NCI-H82 treated with DMSO at 0.1 percent for 48 hours (cell line): ENCODE results near the gene ANO9.
"Not testable (repeated sequence)": the region's sequence is repeated elsewhere in the genome, so short reads cannot be mapped to it uniquely, and the experiment has no call there.

Experiments
- DNase-seq: peaks from one replicate; lab custom pipeline; 2025; ENCODE audit not compliant: unreplicated experiment; lab: John Stamatoyannopoulos, UW

The ANO9 gene

DNA sequence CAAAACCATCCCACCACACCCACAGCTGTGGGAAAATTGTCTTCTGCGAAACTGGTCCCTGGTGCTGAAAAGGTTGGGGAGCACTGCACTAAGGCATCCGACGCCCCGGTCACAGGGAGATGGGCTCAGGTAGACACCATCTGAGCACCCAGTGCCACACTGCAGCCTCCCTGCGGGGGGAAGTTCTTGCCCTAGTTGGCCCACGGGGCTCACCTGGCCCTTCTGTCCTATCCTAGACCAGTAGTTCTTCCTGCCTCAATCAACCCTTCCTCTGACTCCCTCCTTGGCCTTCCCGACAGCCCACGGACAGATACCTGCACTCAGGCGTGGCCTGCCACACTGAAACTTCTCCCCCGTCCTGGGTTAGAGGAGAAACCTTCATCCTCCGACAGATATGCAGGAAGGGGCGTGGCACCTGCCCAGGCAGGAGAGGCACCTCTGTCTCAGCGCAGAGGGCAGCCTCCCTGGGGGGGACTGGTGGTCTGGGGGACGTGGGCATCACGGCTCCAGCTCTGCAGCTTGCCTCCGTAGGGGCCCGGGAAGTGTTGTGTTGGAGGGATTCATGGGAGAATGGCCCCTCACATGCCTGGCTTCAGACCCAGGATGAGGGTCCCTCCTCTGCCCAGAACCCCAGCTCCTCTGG, 4.5 kb downstream of the ANO9 start:
- no peak for DNase-seq

DNA sequence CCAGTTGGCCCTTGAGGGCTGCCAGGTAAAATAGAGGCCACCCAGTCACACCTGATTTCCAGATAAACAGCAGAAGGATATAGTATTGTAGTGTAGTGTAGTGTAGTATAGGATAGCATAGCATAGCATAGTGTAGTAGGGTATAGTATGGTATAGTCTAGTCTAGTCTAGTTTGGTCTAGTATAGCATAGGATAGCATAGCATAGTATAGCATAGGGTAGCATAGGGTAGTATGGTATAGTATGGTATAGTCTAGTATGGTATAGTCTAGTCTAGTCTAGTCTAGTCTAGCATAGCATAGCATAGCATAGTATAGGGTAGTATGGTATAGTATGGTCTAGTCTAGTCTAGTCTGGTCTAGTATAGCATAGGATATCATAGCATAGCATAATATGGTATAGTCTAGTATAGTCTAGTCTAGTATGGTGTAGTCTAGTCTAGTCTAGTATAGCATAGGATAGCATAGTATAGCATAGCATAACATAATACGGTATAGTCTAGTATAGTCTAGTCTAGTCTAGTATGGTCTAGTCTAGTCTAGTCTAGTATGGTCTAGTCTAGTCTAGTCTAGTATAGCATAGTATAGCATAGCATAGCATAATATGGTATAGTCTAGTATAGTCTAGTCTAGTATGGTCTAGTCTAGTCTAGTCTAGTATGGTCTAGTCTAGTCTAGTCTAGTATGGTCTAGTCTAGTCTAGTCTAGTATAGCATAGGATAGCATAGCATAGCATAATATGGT, 6.6 kb downstream of the ANO9 start:
- not testable (repeated sequence) for DNase-seq

DNA sequence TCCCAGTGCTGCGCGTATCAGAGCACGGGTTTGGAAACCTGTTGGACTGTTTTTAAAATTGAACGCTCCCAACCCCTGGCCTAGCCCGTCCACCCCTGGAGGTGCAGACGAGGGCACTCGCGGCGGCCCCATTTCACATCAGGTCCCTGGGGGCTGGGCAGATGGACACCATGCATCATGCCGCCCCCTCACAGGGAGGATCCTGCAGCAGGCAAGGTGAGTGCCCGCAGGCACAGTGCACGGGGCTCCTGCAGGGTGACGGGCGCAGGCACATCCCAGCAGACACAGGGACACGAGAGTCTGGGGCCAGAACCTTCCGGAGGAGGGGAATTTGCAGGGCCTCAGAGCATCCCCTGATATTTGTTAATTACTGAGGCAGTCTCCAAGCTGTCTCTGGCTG, 7.3 kb downstream of the ANO9 start:
- no peak for DNase-seq

DNA sequence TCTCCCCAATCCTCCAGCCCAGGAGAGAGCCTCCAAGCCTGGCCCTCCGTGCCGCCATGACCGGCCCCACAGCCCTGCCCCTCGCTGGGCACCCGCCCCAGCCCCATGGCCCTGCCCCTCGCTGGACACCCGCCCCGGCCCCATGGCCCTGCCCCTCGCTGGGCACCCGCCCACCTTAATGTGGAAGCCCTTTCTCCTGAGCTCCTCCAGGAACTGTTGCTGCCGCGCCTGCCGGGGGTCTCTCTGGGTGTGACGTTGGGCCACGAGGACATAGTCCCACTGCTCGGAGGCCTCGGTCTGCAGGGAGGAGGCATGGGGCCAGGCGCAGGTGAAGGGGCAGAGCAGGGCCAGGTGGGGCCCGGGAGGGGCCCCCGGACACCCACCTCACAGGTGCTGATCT, 8.2 kb downstream of the ANO9 start:
- DNase-seq, result no peak

DNA sequence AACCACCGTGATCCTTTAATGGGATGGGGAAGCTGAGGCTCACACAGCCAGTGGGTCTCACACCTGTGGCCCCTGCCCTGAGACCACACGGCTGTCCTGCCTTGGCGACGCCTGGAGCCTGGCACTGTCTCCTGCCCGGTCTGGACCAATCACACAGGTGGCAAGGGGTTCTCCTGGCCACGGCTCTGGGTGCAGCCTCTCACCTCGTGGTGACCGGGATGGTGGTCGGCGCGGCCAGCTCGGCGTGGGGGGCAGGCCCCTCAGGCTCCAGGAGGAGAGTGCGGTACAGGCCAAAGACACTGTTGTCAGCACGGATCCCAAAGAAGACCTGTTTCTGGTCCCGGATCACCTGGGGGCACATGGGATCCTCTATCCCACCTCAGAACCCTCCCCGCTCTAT, 8.7 kb downstream of the ANO9 start:
- DNase-seq, result no peak

DNA sequence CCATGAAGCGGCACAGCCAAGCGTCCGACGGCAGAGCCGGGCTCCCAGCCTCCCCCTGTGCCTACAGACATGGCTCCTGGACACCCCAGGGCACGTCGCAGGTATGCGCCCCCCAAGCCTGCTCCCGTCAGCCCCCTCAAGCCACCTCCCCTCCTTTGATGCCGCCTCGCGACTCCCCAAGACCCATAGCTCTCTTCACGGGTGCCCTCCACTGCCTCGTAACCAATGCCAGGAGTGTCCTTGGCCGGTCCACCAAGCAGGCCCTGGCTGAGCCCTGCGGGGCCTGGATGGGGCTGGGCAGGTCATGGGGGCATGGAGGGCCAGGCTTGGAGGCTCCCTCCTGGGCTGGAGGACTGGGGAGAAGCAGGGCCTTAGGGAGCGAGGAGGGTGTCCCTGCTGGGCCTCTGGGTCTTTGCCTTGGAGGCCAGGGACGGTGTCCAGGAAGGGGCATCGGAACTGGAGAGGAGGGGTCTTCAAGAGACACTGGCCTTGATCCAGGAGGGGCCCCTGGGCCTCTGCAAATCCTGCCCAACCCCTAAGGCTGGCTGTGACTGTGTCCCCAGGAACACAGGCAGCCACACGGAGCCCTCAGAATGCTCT, 9.2 kb downstream of the ANO9 start:
- no peak for DNase-seq

DNA sequence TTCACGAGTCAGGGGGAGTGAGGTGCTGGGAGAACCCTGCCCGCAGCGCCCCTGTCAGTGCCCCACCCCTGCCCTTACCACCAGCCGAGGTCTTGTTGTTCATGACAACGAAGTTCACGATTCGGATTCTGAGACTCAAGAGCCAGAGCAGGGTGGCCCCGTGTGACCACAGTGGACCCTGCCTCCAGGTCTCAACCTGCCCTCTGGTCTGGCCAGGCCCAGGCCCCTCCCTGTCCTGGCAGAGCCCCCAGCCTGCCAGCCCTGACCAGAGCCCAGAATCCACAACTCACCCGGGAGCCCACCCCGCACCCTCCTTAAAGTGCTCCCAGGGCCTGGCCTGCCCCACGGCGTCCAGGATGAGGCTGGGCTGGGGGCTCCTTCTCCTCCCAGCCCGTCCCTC, 9.9 kb downstream of the ANO9 start:
- no peak for DNase-seq

DNA sequence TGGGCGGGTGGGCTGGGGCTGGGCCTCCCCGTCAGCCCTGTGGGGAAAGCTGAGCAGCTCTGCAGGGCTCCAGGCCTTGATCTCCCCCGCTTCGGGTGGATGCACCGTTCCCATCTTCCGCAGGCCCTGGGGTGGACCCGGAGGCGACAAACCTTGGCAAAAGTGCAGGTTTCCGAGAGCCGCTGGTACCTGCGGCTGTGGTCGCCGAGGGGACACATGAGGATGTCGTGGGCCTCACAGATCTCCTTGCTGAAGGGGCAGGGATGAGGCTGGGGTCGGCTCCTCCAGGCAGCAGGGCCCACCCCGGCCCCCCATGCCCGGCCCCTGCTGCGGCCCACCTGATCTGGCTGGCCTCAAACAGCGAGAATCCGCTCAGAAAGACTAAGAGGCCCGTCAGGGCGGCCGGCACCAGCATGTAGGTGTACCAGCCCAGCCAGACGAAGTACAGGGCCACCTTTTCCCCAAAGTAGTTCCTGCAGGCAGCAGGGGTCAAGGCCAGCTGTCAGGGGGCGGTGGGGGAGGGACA, 11.8 kb downstream of the ANO9 start:
- no peak for DNase-seq

DNA sequence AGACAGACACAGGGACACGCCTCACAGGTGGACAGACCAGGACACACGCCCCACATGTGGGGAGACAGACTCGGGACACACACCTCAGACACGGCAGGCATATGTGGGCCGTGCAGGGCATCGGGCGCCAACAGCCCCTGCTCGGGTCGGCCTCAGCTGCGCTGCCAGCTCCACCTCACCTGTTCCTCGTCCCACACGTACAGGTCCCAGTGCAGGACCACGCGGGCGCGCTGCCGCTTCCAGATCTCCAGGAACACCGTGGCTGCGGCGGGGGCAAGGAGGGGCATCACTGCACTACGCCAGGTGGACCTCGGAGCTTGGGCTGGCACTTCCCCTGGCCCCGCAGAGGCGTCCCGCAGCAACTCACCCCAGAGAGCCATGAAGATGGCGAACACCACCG, 12.4 kb downstream of the ANO9 start:
- DNase-seq, result no peak

DNA sequence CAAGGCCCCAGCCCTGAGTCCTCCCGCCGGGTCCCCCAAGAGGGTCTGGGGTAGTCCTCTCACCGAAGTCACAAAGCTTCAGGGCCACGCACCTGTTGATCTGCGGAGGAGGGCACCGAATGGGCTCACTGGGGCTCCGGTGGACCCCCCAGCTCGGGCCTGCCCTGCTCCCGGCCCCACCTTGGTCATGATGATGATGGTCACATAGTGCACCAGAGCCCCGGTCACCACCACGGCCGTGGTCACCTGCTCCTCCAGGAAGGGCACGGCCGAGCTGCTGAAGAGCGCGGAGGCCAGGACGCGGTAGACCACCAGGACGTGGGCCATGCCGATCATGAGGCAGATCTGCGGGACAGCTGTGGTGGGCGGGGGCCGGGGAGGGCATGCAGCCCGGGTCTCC, 13.5 kb downstream of the ANO9 start:
- DNase-seq, result no peak

DNA sequence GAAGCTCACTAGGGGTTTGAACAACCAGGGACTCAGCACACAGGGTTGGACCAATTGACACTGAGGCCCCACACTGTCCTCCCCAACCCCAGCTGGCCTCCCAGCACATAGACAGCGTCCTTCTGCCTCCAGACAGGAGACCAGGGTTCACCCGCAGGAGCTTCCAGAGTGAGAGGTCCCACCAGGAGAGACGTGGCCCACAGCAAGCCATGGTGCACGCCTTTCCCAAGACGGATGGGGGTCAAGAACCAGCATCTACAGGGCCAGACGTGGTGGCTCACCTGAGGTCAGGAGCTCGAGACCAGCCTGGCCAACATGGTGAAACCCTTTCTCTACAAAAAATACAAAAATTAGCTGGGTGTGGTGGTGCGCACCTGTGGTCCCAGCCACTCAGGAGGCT, 15.0 kb downstream of the ANO9 start:
- no peak for DNase-seq

DNA sequence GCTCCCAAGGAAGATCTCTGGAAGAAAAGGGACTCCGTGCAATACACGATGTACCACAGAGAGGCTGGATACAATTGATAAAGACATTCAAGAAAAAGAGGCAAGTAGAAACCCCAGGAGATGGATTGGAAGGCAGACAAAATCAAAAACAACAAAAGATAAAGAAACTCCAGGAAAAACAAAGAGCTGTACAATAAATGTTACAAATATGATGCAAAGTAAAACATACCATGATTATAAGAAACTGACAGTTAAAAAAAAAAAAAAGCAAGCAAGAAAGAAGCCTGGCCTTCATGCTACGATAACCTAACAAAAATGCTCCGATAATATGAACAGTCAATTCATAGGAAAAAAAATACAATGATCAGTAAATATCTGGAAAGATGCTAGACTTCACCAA, 16.5 kb downstream of the ANO9 start:
- DNase-seq, result no peak

DNA sequence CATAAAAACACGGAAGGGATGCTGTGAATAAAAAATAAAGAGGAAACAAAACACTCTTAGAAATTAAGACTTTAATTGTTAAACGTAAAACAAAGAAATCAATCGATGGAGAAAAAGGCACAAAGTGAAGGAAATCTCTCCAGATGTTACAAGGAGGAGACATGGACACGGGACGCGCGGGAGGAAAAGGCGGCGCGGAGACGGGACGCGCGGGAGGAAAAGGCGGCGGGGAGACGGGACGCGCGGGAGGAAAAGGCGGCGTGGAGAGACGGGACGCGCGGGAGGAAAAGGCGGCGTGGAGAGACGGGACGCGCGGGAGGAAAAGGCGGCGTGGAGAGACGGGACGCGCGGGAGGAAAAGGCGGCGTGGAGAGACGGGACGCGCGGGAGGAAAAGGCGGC, 17.0 kb downstream of the ANO9 start:
- not testable (repeated sequence) for DNase-seq

DNA sequence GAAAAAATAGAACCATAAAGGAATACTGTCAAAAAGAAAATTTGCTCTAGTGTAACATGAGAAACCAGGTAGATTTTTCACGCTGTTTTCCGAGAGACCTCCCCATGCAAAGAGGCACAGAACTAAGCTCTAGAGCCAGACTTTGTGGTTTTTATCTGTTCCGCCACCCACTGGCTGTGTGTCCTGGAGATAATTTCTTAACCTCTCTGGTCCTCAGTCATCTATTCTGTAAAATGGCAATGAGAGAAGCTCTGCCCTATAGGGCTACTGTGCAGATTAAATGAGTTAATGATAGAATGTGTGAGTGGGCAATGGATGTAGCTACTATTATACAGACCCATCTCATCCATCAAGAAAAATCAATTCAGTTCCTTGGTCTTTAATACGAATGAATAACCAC, 17.6 kb downstream of the ANO9 start:
- DNase-seq, result no peak

DNA sequence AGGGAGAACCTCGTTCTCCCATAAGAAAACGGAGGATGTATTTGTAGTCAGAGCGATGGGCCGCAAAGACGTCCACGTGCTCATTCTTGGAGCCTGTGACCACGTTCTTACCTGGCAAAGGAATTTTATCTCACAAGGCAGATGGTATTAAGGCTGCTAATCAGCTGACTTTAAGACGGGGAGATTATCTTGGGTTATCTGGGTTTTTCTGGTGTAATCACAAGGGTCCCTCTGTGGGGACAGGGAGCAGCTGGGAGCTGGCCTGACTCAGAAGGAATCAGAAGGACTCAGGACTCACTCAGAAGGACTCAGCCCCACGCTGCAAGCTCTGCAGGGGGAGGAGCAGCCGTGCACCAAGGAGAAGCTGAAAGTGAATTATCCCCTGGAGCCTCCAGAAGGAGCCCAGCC, 19.6 kb downstream of the ANO9 start:
- peak; percentile 60 for DNase-seq

DNA sequence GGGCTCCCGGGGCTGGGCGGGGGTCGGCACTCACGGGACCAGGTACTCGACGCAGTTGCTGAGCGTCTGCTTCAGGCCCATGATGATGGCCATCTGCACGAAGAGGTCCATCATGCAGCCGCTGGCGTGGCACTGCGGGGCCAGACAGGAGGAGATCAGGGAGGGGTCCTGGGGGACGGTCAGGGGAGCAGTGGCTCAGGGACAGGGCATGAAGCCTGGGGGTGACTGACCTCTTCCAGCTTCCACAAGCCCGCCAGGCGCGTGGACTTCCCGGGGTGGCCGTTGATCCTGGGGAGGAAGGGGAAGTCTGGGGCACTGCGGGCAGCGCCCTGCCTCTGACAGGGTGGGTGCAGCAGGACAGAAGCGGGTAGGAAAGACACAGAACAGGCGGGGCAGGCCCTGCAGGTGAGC, 20.9 kb downstream of the ANO9 start:
- DNase-seq, result no peak

DNA sequence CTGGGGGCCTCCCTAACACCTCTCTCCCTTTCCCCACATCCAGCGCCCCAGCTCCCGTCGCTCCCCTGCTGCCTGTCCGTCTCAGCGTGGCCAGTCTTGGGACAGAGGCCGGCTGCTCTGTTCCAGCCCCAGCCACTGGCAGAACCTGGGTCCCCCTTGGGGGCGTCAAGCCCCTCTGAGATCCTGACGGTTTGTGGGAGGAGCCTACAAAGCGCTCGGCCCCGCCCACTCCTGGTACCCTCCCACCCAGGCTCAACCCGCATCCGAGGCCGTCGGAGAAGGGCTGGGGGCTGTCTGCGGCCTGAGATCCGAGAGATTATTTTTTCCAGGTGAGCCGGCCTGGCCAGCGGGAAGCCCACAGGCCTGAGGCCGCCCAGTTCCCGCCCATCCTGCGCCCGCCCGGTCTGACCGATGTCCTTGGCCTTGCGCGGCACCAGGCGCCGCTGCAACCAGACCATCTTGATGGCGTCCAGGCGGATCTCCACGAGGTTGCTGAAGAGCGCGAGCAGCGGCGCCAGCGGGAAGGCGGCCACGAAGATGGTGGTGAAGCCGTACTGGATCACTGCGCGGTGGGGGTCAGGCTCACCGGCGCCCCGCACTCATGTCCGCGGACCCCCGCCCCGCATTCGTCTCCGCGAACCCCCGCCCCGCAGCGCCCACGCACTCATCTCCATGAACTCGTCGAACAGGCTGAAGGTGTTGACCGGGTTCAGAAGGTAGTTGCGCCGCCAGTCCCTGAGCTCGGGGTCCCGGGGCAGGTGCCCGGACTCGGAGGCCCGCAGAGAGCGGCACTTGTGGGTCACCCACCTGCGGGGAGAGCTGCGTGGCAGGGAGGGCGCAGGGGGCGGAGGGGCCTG, 21.5 kb downstream of the ANO9 start:
- DNase-seq, result no peak

DNA sequence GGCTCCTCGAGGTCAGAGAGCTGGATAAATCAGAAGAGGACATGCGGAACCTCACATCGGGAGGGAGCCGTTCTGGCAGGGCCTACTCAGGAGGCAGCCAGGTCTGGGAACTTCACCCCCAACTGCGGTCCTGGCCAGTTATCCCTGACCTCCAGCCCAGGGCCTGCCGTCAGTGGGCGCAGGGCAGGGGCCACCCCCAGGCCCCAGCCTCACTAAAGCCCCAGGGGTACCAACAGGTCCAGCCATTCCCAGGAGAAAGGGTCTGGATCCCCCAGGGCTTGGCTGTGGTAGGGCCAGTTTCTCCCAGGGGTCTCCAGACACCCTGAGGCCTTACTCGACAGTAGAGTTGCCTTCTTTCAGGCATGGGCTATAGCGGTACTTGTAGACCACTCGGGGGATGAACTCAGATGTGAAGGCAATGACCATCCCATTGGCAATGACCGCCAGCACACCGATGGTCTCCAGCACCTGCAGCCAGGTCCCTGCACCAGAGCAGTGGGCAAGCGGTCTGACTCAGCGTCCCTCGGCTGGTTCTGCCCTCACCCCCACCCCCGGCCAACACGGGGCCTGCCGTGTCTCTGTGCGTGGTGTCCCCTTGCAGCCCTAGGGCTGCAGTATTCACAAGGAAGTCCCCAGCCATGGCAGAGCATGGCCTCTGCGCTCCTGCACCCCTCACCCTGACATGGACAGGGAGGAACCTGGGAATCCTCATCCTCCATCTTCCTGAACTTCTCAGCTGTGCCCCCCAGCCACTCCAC, 22.4 kb downstream of the ANO9 start:
- no peak for DNase-seq

DNA sequence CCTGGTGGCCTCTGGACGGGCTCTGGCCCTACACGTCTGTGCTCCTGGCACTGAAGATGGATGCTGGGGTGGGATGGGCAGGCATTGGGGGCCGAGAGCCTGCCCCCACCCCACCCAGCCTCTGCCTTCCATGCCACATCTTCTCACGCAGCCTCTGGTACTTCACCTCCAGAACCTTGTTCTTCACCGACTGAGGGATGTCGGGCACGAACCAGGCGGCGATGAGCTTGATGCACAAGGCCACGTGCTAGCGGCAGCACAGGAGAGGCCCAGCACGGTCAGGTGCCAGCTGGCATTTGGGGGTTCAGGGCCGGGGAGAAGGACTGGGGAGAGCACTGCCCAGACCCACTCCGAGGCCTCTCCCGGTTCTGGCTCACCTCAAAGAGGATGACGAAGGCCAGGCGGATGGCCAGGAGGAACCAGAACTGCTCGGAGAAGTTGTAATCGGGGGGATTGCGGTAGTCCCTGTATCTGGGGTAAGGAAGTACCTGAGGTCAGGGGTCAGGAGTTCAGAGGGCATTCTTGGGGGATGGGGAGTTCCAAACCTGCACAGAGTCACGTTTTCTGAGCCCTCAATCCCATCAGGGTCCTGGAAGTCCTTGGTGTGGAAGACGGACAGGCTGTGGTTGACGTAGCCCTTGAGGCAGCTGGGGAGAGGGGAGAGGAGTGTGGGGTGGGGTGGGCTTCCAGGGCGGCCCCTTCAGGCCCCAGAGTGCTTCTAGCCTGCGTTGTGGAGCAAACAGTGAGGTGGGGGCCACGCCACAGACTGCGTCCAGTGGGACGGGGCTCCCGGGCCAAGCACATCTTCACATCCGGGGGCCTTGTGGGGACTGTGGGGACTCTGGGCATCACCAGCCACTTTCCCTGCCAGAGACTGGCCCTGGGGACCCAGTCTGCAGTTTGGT, 23.2 kb downstream of the ANO9 start:
- no peak for DNase-seq
